ENCODE results near the gene DPEP3. TPM values are rescaled to one million over a fixed set of nuclear protein-coding genes. Genes with fewer than 3 reads are reported as not detected.

Gene DPEP3
- total and polyA plus RNA-seq, 7 donors, result 0.09 to 0.46 (median 0.27) TPM; not detected in 4

GRCh38 chr16:67988675-67989074 lies 8.4 kb upstream of the DPEP3 start:
- no peak for DNase-seq
- TF ChIP-seq EP300 (IDR thresholded peaks at IDR 0.05), result no peak
- no peak for TF ChIP-seq POLR2AphosphoS5 (IDR thresholded peaks at IDR 0.05)
- no peak for TF ChIP-seq CTCF (IDR thresholded peaks at IDR 0.05)
- TF ChIP-seq POLR2A (IDR thresholded peaks at IDR 0.05), result no peak
- Histone ChIP-seq H3K9me3 (no peaks in the 10 kb centered on the region), H3K4me1 (peaks cover 0 to 10% (median 10%) of the 10 kb centered on the region in 4 donors), H3K36me3 (no peaks in the 10 kb centered on the region), H3K27ac (no peak overlapping the region), H3K27me3 (no peaks in the 10 kb centered on the region), H3K4me3 (no peak overlapping the region)
- intact Hi-C loops (cut with DNase I), result no loop called here
- WGBS, 2 donors, result 80 to 87% methylated on average over 3 of the region's 3 CpGs

- 79 to 86% methylated on average over 11 of the region's 11 CpGs for WGBS, 2 donors
- Histone ChIP-seq H3K36me3 (no peaks in the 10 kb centered on the region), H3K27me3 (no peaks in the 10 kb centered on the region), H3K4me1 (no peaks in the 10 kb centered on the region), H3K4me3 (no peak overlapping the region), H3K9me3 (no peaks in the 10 kb centered on the region), H3K27ac (no peak overlapping the region)
- no peak for DNase-seq
- TF ChIP-seq POLR2A (IDR thresholded peaks at IDR 0.05), result no peak
- intact Hi-C loops (cut with DNase I), result no loop called here
Measured at GRCh38 chr16:67987460-67988160, 7.3 kb upstream of the DPEP3 start.

GRCh38 chr16:67986949-67987348 lies 6.7 kb upstream of the DPEP3 start:
- H3K36me3 ChIP-seq, result no peaks in the 10 kb centered on the region
- WGBS, 2 donors, result 84 to 89% methylated on average over 5 of the region's 5 CpGs
- intact Hi-C loops (cut with DNase I), result no loop called here
- no peak overlapping the region for H3K4me3 ChIP-seq
- H3K9me3 ChIP-seq, result no peaks in the 10 kb centered on the region
- H3K4me1 ChIP-seq, result no peaks in the 10 kb centered on the region
- no peak overlapping the region for H3K27ac ChIP-seq
- DNase-seq, result no peak
- H3K27me3 ChIP-seq, result no peaks in the 10 kb centered on the region
- TF ChIP-seq POLR2A (IDR thresholded peaks at IDR 0.05) (no peak), POLR2AphosphoS5 (IDR thresholded peaks at IDR 0.05) (no peak), CTCF (IDR thresholded peaks at IDR 0.05) (no peak), EP300 (IDR thresholded peaks at IDR 0.05) (no peak)

GRCh38 chr16:67982011-67982696 lies 1.9 kb upstream of the DPEP3 start:
- TF ChIP-seq EP300 (IDR thresholded peaks at IDR 0.05) (no peak), CTCF (IDR thresholded peaks at IDR 0.05) (no peak), POLR2A (IDR thresholded peaks at IDR 0.05) (no peak), POLR2AphosphoS5 (IDR thresholded peaks at IDR 0.05) (no peak)

GRCh38 chr16:67977469-67978227 lies 2.7 kb downstream of the DPEP3 start:
- Histone ChIP-seq H3K27ac (no peak overlapping the region), H3K4me1 (no peaks in the 10 kb centered on the region), H3K4me3 (no peak overlapping the region), H3K36me3 (no peaks in the 10 kb centered on the region), H3K9me3 (no peaks in the 10 kb centered on the region), H3K27me3 (peaks cover 0 to 16% (median 7%) of the 10 kb centered on the region in 3 donors)
- DNase-seq, result no peak
- intact Hi-C loops (cut with DNase I), result no loop called here
- 84 to 91% methylated on average over 9 of the region's 9 CpGs for WGBS, 2 donors
- TF ChIP-seq EP300 (IDR thresholded peaks at IDR 0.05), result no peak
- TF ChIP-seq POLR2A (IDR thresholded peaks at IDR 0.05), result no peak
- no peak for TF ChIP-seq CTCF (IDR thresholded peaks at IDR 0.05)
- no peak for TF ChIP-seq POLR2AphosphoS5 (IDR thresholded peaks at IDR 0.05)

More at GRCh38 chr16:67982011-67982696, 1.9 kb upstream of the DPEP3 start:
- Histone ChIP-seq H3K4me1 (no peaks in the 10 kb centered on the region), H3K27ac (no peak overlapping the region), H3K27me3 (peaks cover 0 to 16% (median 7%) of the 10 kb centered on the region in 3 donors), H3K36me3 (no peaks in the 10 kb centered on the region), H3K4me3 (no peak overlapping the region), H3K9me3 (no peaks in the 10 kb centered on the region)
- intact Hi-C loops (cut with DNase I), result no loop called here
- no peak for DNase-seq
- 90 to 95% methylated on average over 49 of the region's 49 CpGs for WGBS, 2 donors

All from sigmoid colon (tissue), 7 donors.